ENCODE data around the gene SMYD3. TPM values are rescaled to one million over a fixed set of nuclear protein-coding genes. Genes with fewer than 3 reads are reported as not detected.

SMYD3 gene
- total and polyA plus RNA-seq, 9 of the 15 experiments (the other 6 are each of a cell fraction or from before 2014, with no cell fraction given), result 128 to 440 (median 197) TPM

- ATAC-seq, result peak; percentile 97
- peak; percentile 99 for FAIRE-seq
- CTCF ChIA-PET (ENCODE audit: low intra/inter-chr PET ratio), result no interaction called here
- POLR2A ChIA-PET, result interaction anchor here (0.6 to 2.5 kb wide), 7 partner anchors 9 to 277 kb away, joined by 3 to 11 read pairs (median 3); no protein-coding TSS in a partner anchor
- H3K4me1 ChIP-seq (replicated peaks in 1 of 2; ENCODE audit: control insufficient read depth in 2 of 2, insufficient read depth in 2 of 2, low read length in 2 of 2), result peaks cover 4 to 38% of the 10 kb centered on the region in 2 experiments; a peak in 4 of 5 replicates
- in situ Hi-C loops (cut with MboI), result no loop called here
- peaks cover 63% of the 10 kb centered on the region for H3K79me2 ChIP-seq (ENCODE audit: control insufficient read depth, insufficient read depth, low read length)
- peak; percentile 97 to 99 (median 98) for DNase-seq (ENCODE audit: extremely low read depth in 1 of 4, low spot score in 3 of 4)
- H2AFZ ChIP-seq (ENCODE audit: low read depth, low read length), result peak overlapping the region; percentile 80
- H3K36me3 ChIP-seq (ENCODE audit: control insufficient read depth, insufficient read depth, low read length), result peaks cover 16% of the 10 kb centered on the region; the same call in 2 of the 3 replicates
- no TSS peak for BruUV-seq (replicated peaks)
- peaks cover 2% of the 10 kb centered on the region for H3K9me1 ChIP-seq (ENCODE audit: control insufficient read depth, insufficient read depth, low read length)
- no peaks in the 10 kb centered on the region for H3K9me3 ChIP-seq (replicated peaks; ENCODE audit: control insufficient read depth, insufficient read depth, low read depth, low read length)
- H3K9ac ChIP-seq (ENCODE audit: insufficient read depth in 1 of 2, low read depth in 2 of 2, low read length in 2 of 2), result peak overlapping the region; percentile 80 to 84; a peak in 3 of 4 replicates
- no peaks in the 10 kb centered on the region for H4K20me1 ChIP-seq (replicated peaks; ENCODE audit: control insufficient read depth, insufficient read depth, low read length)
- peak overlapping the region; percentile 53 for H3K4me3 ChIP-seq
- H3K27ac ChIP-seq (ENCODE audit: extremely low read depth, low read depth, low read length), result peak overlapping the region; percentile 78
- intact Hi-C loops (cut with micrococcal nuclease), result no loop called here
- WGBS (ENCODE audit: insufficient coverage, low coverage, missing lambda C conversion rate), result 0% methylated on average over 9 of the region's 9 CpGs
- no peaks in the 10 kb centered on the region for H3K27me3 ChIP-seq (ENCODE audit: control insufficient read depth in 2 of 2, insufficient read depth in 2 of 2, low read length in 2 of 2)
- peak overlapping the region; percentile 94 for H3K4me2 ChIP-seq (ENCODE audit: insufficient read depth, low read length)
- TF ChIP-seq DMBX1 (CRISPR knock-in tag; IDR thresholded peaks at IDR 0.05; ENCODE audit: borderline replicate concordance) (no peak), HNRNPUL1 (IDR thresholded peaks at IDR 0.05; ENCODE audit: low read length) (no peak), L3MBTL2 (IDR thresholded peaks at IDR 0.05) (peak; percentile 72), JUND (IDR thresholded peaks at IDR 0.05; ENCODE audit: borderline replicate concordance, low read depth, low read length) (peak; percentile 79), JUND (tag; IDR thresholded peaks at IDR 0.05; ENCODE audit: borderline replicate concordance, low read depth, low read length) (peak; percentile 81; the same call in 2 of the 3 replicates), ZNF696 (CRISPR knock-in tag; conservative IDR thresholded peaks at IDR 0.05) (no peak), SMARCA5 (IDR thresholded peaks at IDR 0.05) (no peak), ZNF431 (CRISPR knock-in tag; IDR thresholded peaks at IDR 0.05) (no peak), SPI1 (IDR thresholded peaks at IDR 0.05; ENCODE audit: borderline replicate concordance, low read depth, low read length) (peak; percentile 2; the same call in 1 of the 2 replicates), NEUROD1 (IDR thresholded peaks at IDR 0.05; ENCODE audit: borderline replicate concordance, low read depth, low read length, partially characterized antibody) (peak; percentile 77), CEBPB (tag; IDR thresholded peaks at IDR 0.05) (no peak), ZNF146 (CRISPR knock-in tag; IDR thresholded peaks at IDR 0.05; ENCODE audit: unreplicated experiment) (no peak), STAT5A (IDR thresholded peaks at IDR 0.05; ENCODE audit: borderline replicate concordance, low read length) (no peak; the same call in 1 of the 2 replicates), BRD4 (IDR thresholded peaks at IDR 0.05) (no peak), ZNF609 (CRISPR knock-in tag; IDR thresholded peaks at IDR 0.05; ENCODE audit: borderline replicate concordance) (0 out of 2 replicates have a peak, but pooled peaks have one; percentile 11), TCF7L2 (IDR thresholded peaks at IDR 0.05; ENCODE audit: low read depth, low read length) (no peak), IRF2 (CRISPR knock-in tag; IDR thresholded peaks at IDR 0.05) (no peak)
Measured at GRCh38 chr1:245988393-245989078, 518.5 kb downstream of the SMYD3 start.

All from K562 (cell line).